ENCODE data around the gene ADPRM.
A peak's percentile ranks its signal among the peaks of the same experiment; 100 is the strongest.
"Not testable (repeated sequence)": the region's sequence is repeated elsewhere in the genome, so short reads cannot be mapped to it uniquely, and the experiment has no call there.

Gene ADPRM

DNA sequence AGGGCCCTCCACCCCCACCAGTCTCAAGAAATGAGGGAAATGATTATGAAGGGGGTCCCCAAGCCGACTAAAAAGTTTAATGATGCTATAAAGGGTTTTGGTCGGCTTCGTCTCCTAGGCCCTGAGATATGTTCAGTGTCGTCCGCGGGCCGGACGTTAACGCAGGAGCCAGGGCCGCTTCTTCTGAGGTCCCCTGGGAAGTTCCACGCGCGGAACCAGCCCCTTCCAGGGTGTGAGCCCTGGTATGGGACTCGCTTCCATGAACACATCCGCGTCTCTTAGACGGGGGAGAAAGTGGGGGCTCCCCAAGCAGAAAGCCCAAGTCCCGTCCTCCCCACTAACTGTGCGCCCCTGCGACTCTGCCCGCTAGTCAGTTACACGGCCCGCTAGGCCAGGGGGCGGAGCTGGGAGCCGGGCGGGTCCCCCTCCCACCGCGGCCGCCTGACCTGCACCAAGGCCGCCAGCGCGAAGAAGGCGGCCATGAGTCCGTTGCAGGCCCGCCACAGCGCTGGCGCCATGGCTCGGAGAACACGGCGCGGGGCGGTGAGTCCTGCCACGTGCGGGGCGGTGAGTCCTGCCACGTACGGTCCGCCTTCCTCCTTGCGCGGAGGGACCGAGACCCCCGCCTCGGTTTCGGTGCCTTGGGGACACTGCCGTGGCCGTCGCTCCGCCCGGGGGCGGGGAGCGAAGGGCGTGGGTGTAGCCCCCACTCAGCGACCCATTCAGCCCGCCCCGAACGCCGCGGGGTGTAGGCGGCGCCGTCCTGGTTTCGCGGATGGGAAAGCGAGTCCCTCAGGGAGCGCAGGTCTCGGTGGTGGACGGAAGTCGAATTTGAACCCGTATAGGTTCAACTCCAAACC lies 32.2 kb downstream of the ADPRM start, which contains the start of gene TMEM220:
Gene TMEM220, minus strand, starts transcription at position 690 of the 860 bp plus-strand sequence. Its CDS starts 172 bp downstream, at position 518.
- TF ChIP-seq, protein P1, sequence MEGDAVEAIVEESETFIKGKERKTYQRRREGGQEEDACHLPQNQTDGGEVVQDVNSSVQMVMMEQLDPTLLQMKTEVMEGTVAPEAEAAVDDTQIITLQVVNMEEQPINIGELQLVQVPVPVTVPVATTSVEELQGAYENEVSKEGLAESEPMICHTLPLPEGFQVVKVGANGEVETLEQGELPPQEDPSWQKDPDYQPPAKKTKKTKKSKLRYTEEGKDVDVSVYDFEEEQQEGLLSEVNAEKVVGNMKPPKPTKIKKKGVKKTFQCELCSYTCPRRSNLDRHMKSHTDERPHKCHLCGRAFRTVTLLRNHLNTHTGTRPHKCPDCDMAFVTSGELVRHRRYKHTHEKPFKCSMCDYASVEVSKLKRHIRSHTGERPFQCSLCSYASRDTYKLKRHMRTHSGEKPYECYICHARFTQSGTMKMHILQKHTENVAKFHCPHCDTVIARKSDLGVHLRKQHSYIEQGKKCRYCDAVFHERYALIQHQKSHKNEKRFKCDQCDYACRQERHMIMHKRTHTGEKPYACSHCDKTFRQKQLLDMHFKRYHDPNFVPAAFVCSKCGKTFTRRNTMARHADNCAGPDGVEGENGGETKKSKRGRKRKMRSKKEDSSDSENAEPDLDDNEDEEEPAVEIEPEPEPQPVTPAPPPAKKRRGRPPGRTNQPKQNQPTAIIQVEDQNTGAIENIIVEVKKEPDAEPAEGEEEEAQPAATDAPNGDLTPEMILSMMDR (IDR thresholded peaks at IDR 0.05; ENCODE audit: extremely low read depth, insufficient read depth, missing control alignments), result no peak
- in situ Hi-C loops (cut with MboI; ENCODE audit: low pct_unique_long_range_greater_than_20kb, low sequenced_read_pairs, unreplicated experiment), result no loop called here
- peak; percentile 65 for DNase-seq (ENCODE audit: low spot score)

DNA sequence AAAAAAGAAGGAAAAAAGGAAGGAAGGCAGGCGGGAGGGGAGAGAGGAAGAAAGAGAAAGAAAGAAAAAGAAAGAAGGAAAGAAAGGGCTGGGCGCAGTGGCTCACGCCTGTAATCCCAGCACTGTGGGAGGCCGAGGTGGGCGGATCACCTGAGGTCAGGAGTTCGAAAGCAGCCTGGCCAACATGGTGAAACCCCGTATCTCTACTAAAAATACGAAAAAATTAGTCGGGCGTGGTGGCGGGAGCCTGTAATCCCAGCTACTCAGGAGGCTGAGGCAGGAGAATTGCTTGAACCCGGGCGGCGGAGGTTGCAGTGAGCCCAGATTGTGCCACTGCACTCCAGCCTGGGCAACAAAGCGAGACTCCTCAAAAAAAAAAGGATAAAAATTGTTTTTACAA lies 32.9 kb downstream of the ADPRM start:
- in situ Hi-C loops (cut with MboI; ENCODE audit: low pct_unique_long_range_greater_than_20kb, low sequenced_read_pairs, unreplicated experiment); DNase-seq (ENCODE audit: low spot score): not testable (repeated sequence)

DNA sequence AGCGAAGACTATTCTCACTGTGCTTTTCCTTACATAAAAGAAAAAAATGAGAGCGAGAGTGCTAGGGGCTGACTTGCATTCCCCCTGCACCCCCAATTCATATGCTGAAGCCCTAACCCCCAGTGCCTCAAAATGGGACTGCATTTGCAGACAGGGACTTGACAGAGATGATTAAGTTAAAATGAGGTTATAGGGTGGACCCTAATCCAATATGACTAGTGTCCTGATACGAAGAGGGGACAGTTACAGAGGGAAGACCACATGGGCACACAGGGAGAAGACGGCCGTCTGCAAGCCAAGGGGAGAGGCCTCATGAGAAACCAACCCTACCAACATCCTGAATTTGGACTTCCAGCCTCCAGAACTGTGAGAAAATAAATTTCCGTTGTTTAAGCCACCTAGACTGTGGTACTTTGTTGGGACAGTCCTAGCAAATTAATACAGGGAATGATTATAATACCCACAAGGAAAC lies 34.0 kb downstream of the ADPRM start:
- TF ChIP-seq, protein P1 (IDR thresholded peaks at IDR 0.05; ENCODE audit: extremely low read depth, insufficient read depth, missing control alignments), result no peak
- DNase-seq (ENCODE audit: low spot score), result no peak
- in situ Hi-C loops (cut with MboI; ENCODE audit: low pct_unique_long_range_greater_than_20kb, low sequenced_read_pairs, unreplicated experiment), result no loop called here

DNA sequence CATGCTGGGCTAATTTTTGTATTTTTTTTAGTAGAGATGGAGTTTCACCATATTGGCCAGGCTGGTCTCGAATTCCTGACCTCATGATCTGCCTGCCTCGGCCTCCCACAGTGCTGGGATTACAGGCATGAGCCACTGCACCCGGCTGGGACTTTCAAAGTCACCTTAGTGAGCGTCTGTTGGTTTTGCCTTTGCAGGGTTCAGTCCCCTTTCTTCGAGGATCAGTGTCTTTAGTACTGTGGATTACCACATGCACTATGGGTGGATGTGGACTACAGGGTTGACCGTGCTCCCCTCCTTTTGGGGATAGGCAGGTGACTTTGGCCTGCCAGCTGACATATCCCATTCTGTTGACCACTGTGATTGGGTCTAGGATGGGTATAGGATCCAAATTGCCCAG lies 34.7 kb downstream of the ADPRM start:
- in situ Hi-C loops (cut with MboI; ENCODE audit: low pct_unique_long_range_greater_than_20kb, low sequenced_read_pairs, unreplicated experiment); DNase-seq (ENCODE audit: low spot score): not testable (repeated sequence)

DNA sequence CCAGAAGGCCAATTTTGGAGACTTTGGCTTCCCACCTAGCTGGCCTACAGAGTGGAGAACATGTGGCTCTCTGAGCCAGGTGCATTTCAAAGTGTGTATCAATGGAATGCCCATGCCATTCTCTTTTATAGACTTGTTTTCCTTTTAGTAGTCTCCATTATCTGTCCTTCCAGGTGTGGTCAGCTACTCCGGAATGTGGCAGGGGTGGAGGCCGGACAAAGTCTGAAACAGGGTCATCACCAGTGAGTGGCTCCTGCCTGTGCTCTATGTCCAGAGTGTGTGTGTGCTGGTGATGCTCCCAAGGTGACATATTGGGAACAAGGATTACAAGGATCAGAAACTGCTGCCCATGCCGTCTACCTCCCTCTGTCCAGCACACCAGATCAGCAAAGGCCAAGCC lies 36.3 kb downstream of the ADPRM start:
- DNase-seq (ENCODE audit: low spot score), result no peak
- in situ Hi-C loops (cut with MboI; ENCODE audit: low pct_unique_long_range_greater_than_20kb, low sequenced_read_pairs, unreplicated experiment), result no loop called here
- TF ChIP-seq, protein P1 (IDR thresholded peaks at IDR 0.05; ENCODE audit: extremely low read depth, insufficient read depth, missing control alignments), result no peak

DNA sequence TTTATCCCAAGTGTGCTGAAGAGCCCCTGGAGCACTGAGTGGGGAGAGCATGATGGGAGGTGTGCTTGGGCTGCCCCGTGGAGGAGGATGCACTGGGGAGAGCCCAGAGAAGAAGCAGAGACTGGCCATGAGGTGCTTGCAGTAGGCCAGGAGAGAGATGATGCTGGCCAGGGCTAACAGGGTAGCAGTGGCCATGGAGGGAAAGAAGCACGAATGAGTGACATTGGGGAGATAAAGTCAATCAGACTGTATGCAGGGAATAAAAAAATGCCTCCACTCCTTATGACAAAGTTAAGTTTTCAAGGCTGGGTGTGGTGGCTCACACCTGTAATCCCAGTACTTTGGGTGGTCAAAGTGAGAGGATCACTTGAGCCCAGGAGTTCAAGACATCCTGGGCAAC lies 37.9 kb downstream of the ADPRM start:
- in situ Hi-C loops (cut with MboI; ENCODE audit: low pct_unique_long_range_greater_than_20kb, low sequenced_read_pairs, unreplicated experiment), result no loop called here
- no peak for DNase-seq (ENCODE audit: low spot score)
- TF ChIP-seq, protein P1 (IDR thresholded peaks at IDR 0.05; ENCODE audit: extremely low read depth, insufficient read depth, missing control alignments), result no peak

DNA sequence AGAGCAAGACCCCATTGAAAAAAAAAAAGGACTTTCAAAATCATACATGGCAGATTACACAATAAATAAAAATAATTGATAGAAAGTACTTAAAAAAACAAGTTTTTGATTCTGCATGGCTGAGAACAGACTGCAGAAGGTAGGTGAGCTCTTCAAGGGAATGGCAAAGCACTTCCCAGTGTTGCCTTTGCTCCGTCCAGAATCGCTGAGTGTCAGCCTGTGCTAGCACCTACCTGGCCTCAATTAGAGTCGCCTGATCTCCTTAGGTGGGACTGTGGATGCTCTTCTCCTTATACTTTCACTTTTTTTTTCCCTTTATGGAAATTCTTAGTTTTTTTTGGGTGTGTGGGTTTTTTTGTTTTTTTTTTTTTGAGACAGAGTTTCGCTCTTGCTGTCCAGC lies 38.4 kb downstream of the ADPRM start:
- in situ Hi-C loops (cut with MboI; ENCODE audit: low pct_unique_long_range_greater_than_20kb, low sequenced_read_pairs, unreplicated experiment), result no loop called here
- TF ChIP-seq, protein P1 (IDR thresholded peaks at IDR 0.05; ENCODE audit: extremely low read depth, insufficient read depth, missing control alignments), result no peak
- no peak for DNase-seq (ENCODE audit: low spot score)
